ENCODE data around the gene METTL25B. TPM values are rescaled to one million over a fixed set of nuclear protein-coding genes. Genes with fewer than 3 reads are reported as not detected.

The METTL25B gene
- total RNA-seq, 1 donor from 2014 or later, result 14.4 TPM

- DNase-seq, result no peak
- no peak for ATAC-seq (ENCODE audit: poor library complexity)
- intact Hi-C loops (cut with DNase I), result loop anchor here (10.0 kb wide), 1 partner anchor 198 kb away; the partner anchor contains the start of gene PEAR1
Measured at GRCh38 chr1:156696755-156697154, 31.5 kb upstream of the METTL25B start.

GRCh38 chr1:156697481-156697880, 30.8 kb upstream of the METTL25B start:
- ATAC-seq (ENCODE audit: poor library complexity), result no peak
- intact Hi-C loops (cut with DNase I), result loop anchor here (10.0 kb wide), 1 partner anchor 197 kb away; the partner anchor contains the start of gene PEAR1
- no peak for DNase-seq

DNA sequence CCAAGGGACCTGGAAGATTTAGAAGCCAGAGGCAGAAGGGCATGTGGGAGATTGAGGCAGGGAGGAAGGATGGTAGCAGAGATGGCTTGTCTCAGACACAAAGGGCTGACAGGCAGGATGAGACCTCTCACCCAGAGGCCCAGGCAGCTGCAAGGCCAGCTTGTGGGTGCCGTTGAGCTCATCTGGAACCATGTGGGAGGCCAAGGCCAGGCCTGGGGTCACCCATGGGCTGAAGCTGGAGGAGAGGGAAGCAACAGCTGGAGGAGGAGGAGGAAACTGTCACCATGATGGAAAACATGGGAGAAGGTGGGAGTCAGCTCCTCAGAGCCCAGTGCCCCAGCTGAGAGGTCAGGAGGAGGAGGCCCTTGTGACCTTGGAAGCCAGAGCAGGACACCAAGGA, 29.3 kb upstream of the METTL25B start:
- intact Hi-C loops (cut with DNase I), result loop anchor here (10.0 kb wide), 1 partner anchor 196 kb away; the partner anchor contains the start of gene PEAR1

DNA sequence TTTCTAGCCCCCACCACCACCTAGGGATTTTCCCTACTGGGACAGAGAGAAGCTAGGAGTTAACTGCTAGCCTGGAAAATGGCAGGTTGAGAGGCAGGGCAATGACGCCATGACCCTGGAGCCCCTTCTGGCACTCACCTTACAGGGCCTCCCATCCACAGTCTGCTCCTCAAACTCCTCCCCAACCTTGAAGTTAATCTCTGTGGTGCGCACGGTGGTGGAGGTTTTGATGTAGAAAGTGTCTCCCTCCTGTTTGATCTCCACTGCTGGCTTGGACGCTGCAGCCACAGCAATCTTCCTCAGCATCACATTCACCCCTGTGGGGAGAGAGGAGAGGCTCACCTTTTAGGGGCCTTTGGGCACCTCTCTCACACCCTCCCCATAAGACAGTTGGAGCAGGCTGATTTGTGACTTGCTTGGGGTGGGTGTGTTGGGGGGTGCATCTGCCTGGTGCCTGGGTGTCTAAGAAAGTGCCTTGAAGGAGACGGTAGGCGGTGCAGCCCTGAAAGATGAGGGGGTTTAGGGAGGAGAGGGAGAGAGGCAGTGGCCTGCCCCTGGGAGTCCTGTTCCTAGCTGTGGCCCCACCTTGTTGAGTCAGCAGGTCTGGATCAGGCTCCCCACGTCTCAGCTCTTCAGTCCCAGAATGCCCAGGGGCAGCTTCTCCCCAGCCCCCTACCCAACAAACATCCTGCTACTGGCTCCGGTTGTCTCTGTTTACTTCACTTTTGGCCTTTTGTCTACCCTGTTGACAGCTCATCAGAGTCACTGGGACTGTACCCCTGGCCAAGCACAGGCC, 27.3 kb upstream of the METTL25B start:
- ATAC-seq (ENCODE audit: poor library complexity), result no peak
- intact Hi-C loops (cut with DNase I), result no loop called here
- no peak for DNase-seq

More for the DNA sequence above, 29.3 kb upstream of the METTL25B start:
- ATAC-seq (ENCODE audit: poor library complexity), result no peak
- no peak for DNase-seq

GRCh38 chr1:156703336-156703735, 24.9 kb upstream of the METTL25B start:
- DNase-seq (no peak), ATAC-seq (ENCODE audit: poor library complexity) (no peak)
- intact Hi-C loops (cut with DNase I), result no loop called here

DNA sequence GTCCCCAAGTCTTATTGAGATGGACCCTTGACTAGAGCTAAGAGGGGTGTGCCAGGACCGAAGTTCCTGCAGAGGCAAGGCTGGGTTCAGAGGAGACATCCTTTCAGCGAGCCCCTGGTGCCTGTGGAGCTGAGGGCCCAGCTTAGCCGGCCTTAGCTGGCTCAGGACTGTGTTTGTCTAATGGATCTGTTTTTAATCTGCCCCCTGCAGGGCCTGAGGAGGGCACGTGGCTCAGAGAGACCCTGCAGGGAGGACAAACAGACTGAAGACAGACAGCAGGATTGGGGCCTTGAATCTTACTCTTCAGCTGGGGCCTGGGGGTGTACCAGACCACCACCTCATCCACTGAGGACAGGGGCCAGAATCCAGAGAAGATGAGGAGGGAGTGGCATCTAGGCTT, 24.5 kb upstream of the METTL25B start:
- ATAC-seq (ENCODE audit: poor library complexity), result no peak
- DNase-seq, result no peak
- intact Hi-C loops (cut with DNase I), result no loop called here

- ATAC-seq (ENCODE audit: poor library complexity), result no peak
Measured at GRCh38 chr1:156704166-156704711, 24.0 kb upstream of the METTL25B start.

GRCh38 chr1:156704930-156705320, 23.3 kb upstream of the METTL25B start:
- ATAC-seq (ENCODE audit: poor library complexity) (no peak), DNase-seq (no peak)
- intact Hi-C loops (cut with DNase I), result no loop called here

More at GRCh38 chr1:156704166-156704711, 24.0 kb upstream of the METTL25B start:
- no peak for DNase-seq
- intact Hi-C loops (cut with DNase I), result no loop called here

DNA sequence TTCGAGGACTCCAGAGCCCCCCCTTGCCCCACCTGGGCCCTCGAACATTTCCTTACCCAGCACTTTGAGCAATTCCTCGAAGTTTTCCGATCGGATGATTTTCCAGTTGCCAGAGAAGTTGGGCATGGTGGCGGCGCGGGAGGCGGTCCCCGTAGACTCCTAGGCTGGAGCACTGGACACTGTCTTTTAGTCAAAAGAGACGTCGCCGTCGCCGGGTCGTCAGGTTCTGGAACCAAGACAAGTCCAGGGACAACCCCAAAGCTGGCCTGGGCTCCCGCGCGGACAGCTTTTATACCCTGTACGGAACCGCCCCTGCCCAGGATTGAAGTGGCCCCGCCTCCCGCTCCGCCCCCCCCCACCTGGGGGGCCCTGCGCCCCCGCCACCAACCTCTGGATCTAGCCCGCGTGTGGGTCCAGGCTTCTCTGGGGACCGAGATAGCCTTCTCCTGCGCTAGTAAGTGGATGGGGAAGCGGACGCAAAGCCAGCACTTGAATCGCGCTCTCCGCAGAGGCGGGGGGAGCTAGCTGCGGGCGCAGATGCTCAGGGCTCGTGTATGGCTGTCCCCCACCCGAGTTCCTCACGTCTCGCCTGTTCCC, 22.9 kb upstream of the METTL25B start, which contains the start of gene CRABP2:
Gene CRABP2, minus strand, starts transcription at position 263 of the 597 bp plus-strand sequence. Its CDS starts 137 bp downstream, at position 126.
- intact Hi-C loops (cut with DNase I), result no loop called here

DNA sequence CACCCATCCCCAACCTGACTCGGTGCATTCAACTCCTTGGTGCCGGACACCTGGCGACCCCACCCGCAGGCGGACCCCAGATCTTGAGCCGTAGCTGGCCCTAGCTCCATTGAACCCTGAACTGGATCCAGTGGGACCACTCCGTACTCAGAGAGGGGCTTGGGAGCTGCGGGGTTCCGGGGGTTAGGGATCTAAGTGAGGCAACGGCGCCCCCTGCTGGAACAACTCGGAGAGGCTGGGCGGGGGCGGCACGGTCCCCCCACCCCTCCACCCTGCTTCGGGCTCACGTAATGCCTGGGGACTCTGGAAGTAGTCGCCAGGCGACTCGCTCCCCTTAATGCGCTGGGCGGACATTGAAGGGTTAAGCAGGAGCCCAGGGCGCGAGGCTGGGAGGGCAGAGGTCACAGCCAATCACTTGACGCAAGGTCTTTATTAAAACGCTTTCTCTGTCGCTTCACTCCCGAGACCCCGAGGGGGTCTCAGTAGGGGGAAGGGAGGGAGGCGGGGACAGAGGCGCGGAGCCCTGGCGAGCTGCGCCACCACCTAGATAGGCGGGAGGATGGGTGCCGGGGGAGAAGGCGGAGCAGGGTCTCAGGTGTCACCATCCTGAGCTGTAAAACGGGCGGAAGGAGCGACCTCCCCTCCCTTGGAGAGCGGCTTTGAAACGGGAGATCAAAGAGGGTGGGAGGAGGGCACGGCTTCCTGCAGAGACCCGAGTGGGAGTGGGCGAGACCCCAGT, 22.2 kb upstream of the METTL25B start:
- intact Hi-C loops (cut with DNase I), result no loop called here
- ATAC-seq (ENCODE audit: poor library complexity) (peak; percentile 58), DNase-seq (peak; percentile 70)

More for the DNA sequence above, 22.9 kb upstream of the METTL25B start, which contains the start of gene CRABP2:
- ATAC-seq (ENCODE audit: poor library complexity), result peak; percentile 12
- peak; percentile 55 for DNase-seq

- ATAC-seq (ENCODE audit: poor library complexity), result peak; percentile 64
Measured at GRCh38 chr1:156706657-156707416, 21.4 kb upstream of the METTL25B start.

GRCh38 chr1:156707417-156708217, 20.7 kb upstream of the METTL25B start:
- ATAC-seq (ENCODE audit: poor library complexity), result no peak
- DNase-seq, result no peak
- intact Hi-C loops (cut with DNase I), result no loop called here

More at GRCh38 chr1:156706657-156707416, 21.4 kb upstream of the METTL25B start:
- intact Hi-C loops (cut with DNase I), result no loop called here
- peak; percentile 75 for DNase-seq

GRCh38 chr1:156708218-156708661, 20.0 kb upstream of the METTL25B start:
- DNase-seq (no peak), ATAC-seq (ENCODE audit: poor library complexity) (no peak)
- intact Hi-C loops (cut with DNase I), result no loop called here

DNA sequence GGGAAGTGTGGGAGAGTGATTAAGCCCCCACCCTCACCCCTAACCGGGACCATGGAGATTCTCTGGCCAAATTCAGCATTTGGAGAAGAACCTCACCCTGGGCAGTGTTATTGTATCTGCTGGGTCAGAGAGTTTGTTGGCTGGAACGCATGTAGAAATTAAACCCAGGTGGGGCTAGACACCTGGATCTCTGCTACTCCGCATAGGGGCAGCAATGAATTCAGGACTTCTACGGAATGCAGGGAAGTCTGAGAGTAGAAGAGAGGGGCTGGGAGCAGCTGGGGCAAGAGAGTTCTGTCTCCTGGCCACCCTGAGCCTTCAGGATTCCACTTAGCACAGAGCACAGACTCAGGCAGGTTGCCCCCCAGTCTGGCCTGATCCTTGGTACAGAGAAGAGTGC, 19.2 kb upstream of the METTL25B start:
- DNase-seq (no peak), ATAC-seq (ENCODE audit: poor library complexity) (no peak)
- intact Hi-C loops (cut with DNase I), result no loop called here

DNA sequence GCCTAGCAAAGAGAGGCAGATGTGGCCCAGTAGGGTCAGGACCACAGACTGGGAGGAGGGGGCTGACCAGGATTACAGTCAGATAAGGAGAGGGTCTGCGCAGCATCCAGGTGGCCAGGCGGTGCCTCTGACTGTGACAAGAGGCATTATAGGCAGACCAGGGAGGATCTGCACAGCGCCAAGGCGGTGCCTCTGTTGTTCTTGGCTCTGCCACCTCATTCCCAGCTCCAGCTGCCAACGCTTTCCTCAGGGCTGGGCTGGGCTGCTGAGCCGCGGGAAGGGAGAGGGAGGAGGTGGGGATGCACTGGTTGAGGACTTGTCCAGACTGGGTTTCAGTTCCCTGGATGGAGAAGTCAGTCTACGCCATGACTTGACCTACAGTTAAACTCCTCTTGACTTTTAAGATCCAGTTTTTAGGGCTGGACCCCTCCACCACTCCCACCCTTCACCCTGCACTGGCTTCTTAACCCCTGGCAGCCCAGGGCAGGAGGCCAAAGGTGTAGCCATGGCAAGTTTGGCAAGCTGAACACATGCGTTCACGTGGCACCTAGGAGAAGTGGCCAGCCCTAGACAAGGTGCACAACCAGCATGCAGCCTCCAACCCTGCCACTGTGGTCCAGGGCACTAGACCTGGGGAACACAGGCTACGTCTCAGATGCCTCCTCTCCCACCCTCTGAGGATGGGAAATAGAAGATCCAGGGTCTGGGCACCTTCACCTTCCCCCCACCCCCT, 18.3 kb upstream of the METTL25B start:
- DNase-seq (peak; percentile 76), ATAC-seq (ENCODE audit: poor library complexity) (peak; percentile 76)
- intact Hi-C loops (cut with DNase I), result no loop called here

DNA sequence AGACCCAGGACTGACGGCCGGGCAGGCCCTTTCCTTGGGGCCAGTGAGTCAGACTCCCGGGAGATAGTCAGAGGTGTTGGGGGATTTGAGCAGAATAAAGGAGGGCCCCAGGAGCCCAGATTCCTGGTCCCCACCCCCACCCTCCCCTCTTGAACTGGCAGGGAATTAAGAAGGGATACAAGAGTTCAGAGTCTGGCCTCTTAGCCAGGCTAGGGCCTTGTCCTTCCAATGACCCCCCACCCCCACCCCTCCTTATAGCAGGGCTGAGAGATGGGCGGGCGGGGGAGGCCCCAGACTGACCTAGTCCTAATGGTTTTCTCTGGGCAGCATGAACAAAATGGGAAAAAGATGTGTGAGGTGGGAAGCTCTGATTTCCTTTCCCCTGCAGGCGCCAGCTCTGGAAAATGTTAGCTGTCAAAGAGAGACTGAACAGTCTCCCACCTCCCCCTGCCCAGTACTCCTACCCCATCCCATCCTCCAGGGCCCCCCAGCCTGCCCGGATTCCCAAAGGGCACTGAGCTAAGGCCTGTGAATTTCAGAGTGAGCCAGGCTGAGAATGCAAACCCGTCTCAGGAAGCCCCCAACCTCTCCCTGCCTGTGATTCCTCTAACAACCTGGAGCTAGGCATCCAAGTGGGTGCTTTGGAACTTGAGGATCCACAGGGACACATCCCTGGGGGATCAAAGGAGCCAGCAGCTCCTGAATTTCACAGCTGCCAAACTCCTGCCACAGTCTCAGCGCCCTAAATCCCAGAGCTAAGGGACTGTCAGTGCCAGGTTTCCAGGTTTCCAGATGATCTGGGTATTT, 17.1 kb upstream of the METTL25B start:
- DNase-seq, result no peak
- intact Hi-C loops (cut with DNase I), result no loop called here
- no peak for ATAC-seq (ENCODE audit: poor library complexity)

All from Right ventricle myocardium superior (tissue), 1 donor.